ENCODE measurements around the gene DNM2. TPM values are rescaled to one million over a fixed set of nuclear protein-coding genes. Genes with fewer than 3 reads are reported as not detected.

Gene DNM2
- total and polyA plus RNA-seq, 9 of the 15 experiments (the other 6 are each of a cell fraction or from before 2014, with no cell fraction given) = 2.2 to 161 (median 72.6) TPM

DNA sequence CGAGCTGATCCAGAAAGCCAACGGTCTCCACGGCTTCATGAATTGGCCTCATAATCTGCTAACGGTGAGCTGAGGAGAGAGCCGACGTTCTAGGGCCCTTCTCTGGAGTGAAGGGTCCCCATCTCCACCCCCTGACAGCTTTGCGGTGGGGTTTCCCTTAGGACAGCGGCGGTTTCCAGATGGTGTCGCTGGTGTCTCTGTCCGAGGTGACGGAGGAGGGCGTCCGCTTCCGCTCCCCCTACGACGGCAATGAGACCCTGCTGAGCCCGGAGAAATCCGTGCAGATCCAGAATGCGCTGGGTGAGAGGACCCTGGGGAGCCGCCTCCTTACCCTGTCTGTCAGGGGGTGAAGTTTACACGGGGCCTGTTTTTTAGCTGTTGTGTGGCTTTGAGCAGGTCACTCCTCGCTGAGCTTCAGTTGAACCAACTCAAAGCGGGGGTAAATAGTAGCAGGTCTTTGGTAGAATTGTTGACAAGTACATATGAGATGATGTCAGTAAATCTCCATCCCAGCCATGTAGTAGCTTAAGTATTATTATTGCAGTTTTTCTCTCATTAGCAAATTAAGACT, 15.8 kb upstream of the DNM2 start:
- ATAC-seq (peak; percentile 81), DNase-seq (ENCODE audit: extremely low read depth in 1 of 4, low spot score in 3 of 4) (peak; percentile 68 to 80 (median 74)), FAIRE-seq (peak; percentile 37)
- H3K9me1 ChIP-seq (ENCODE audit: control insufficient read depth, insufficient read depth, low read length) = no peaks in the 10 kb centered on the region
- intact Hi-C loops (cut with micrococcal nuclease) = no loop called here
- no peaks in the 10 kb centered on the region for H3K9me3 ChIP-seq (replicated peaks; ENCODE audit: control insufficient read depth, insufficient read depth, low read depth, low read length)
- peak overlapping the region; percentile 68 for H3K27ac ChIP-seq (ENCODE audit: extremely low read depth, low read depth, low read length)
- H4K20me1 ChIP-seq (replicated peaks; ENCODE audit: control insufficient read depth, insufficient read depth, low read length) = no peaks in the 10 kb centered on the region
- ChIA-PET CTCF (ENCODE audit: low intra/inter-chr PET ratio) (interaction anchor here (0.6 to 4.8 kb wide), 2 partner anchors 121 to 370 kb away, joined by 5 to 50 read pairs; no protein-coding TSS in a partner anchor), POLR2A (interaction anchor here (0.6 to 1.3 kb wide), 11 partner anchors 15 to 290 kb away, joined by 3 to 6 read pairs (median 3); partner anchors contain the start of genes DNM2, KEAP1 and TMED1)
- in situ Hi-C loops (cut with MboI) = no loop called here
- H3K4me3 ChIP-seq = peak overlapping the region; percentile 74
- BruUV-seq (replicated peaks) = no TSS peak
- WGBS (ENCODE audit: insufficient coverage, low coverage, missing lambda C conversion rate) = 3% methylated on average over 24 of the region's 24 CpGs
- H2AFZ ChIP-seq (ENCODE audit: low read depth, low read length) = peak overlapping the region; percentile 98
- H3K36me3 ChIP-seq (ENCODE audit: control insufficient read depth, insufficient read depth, low read length) = peaks cover 9% of the 10 kb centered on the region; the same call in 1 of the 3 replicates
- H3K4me1 ChIP-seq (replicated peaks in 1 of 2; ENCODE audit: control insufficient read depth in 2 of 2, insufficient read depth in 2 of 2, low read length in 2 of 2) = peaks cover 0 to 21% of the 10 kb centered on the region in 2 experiments; a peak in 3 of 5 replicates
- peaks cover 12% of the 10 kb centered on the region; the same call in 2 of the 3 replicates for H3K79me2 ChIP-seq (ENCODE audit: control insufficient read depth, insufficient read depth, low read length)
- peaks cover 0 to 3% of the 10 kb centered on the region in 2 experiments; a peak in 1 of 5 replicates for H3K27me3 ChIP-seq (ENCODE audit: control insufficient read depth in 2 of 2, insufficient read depth in 2 of 2, low read length in 2 of 2)
- H3K9ac ChIP-seq (ENCODE audit: insufficient read depth in 1 of 2, low read depth in 2 of 2, low read length in 2 of 2) = peak overlapping the region; percentile 73 to 99
- H3K4me2 ChIP-seq (ENCODE audit: insufficient read depth, low read length) = peak overlapping the region; percentile 94
- TF ChIP-seq ZNF785 (CRISPR knock-in tag; IDR thresholded peaks at IDR 0.05) = no peak
- TF ChIP-seq, protein P1, sequence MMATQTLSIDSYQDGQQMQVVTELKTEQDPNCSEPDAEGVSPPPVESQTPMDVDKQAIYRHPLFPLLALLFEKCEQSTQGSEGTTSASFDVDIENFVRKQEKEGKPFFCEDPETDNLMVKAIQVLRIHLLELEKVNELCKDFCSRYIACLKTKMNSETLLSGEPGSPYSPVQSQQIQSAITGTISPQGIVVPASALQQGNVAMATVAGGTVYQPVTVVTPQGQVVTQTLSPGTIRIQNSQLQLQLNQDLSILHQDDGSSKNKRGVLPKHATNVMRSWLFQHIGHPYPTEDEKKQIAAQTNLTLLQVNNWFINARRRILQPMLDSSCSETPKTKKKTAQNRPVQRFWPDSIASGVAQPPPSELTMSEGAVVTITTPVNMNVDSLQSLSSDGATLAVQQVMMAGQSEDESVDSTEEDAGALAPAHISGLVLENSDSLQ (IDR thresholded peaks at IDR 0.05) = peak; percentile 14; the same call in 1 of the 2 replicates
- peak in 1 of 2 experiments; percentile 68; a peak in 1 of 4 replicates for TF ChIP-seq MAZ (CRISPR knock-in tag; conservative IDR thresholded peaks at IDR 0.05 in 1 of 2, IDR thresholded peaks at IDR 0.05 in 1 of 2)
- no peak for TF ChIP-seq OTX1 (CRISPR knock-in tag; IDR thresholded peaks at IDR 0.05)
- TF ChIP-seq, protein P2, sequence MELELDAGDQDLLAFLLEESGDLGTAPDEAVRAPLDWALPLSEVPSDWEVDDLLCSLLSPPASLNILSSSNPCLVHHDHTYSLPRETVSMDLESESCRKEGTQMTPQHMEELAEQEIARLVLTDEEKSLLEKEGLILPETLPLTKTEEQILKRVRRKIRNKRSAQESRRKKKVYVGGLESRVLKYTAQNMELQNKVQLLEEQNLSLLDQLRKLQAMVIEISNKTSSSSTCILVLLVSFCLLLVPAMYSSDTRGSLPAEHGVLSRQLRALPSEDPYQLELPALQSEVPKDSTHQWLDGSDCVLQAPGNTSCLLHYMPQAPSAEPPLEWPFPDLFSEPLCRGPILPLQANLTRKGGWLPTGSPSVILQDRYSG (tag; conservative IDR thresholded peaks at IDR 0.05; ENCODE audit: low read depth) = no peak
- no peak for TF ChIP-seq SNIP1 (IDR thresholded peaks at IDR 0.05; ENCODE audit: low read depth)
- TF ChIP-seq RBM39 (optimal IDR thresholded peaks at IDR 0.05; ENCODE audit: low read depth, low read length) = peak; percentile 65
- TF ChIP-seq RBBP5 (IDR thresholded peaks at IDR 0.05; ENCODE audit: borderline replicate concordance, insufficient read depth, low read length, poor library complexity, severe bottlenecking) = peak; percentile 23
- TF ChIP-seq, protein P3, sequence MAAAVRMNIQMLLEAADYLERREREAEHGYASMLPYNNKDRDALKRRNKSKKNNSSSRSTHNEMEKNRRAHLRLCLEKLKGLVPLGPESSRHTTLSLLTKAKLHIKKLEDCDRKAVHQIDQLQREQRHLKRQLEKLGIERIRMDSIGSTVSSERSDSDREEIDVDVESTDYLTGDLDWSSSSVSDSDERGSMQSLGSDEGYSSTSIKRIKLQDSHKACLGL (CRISPR knock-in tag; IDR thresholded peaks at IDR 0.05; ENCODE audit: borderline replicate concordance, poor library complexity, severe bottlenecking) = no peak
- 0 out of 2 replicates have a peak, but pooled peaks have one; percentile 42 for TF ChIP-seq NCOA6 (IDR thresholded peaks at IDR 0.05)
- no peak for TF ChIP-seq ZNF212 (CRISPR knock-in tag; IDR thresholded peaks at IDR 0.05)
- TF ChIP-seq, protein P4, sequence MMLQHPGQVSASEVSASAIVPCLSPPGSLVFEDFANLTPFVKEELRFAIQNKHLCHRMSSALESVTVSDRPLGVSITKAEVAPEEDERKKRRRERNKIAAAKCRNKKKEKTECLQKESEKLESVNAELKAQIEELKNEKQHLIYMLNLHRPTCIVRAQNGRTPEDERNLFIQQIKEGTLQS (IDR thresholded peaks at IDR 0.05) = no peak
- TF ChIP-seq, protein P4 (CRISPR knock-in tag; conservative IDR thresholded peaks at IDR 0.05) = no peak
- no peak for TF ChIP-seq ZNF431 (CRISPR knock-in tag; IDR thresholded peaks at IDR 0.05)
